Breast epithelium (tissue), 4 donors: ENCODE data around the gene LPAR1. TPM values are rescaled to one million over a fixed set of nuclear protein-coding genes. Genes with fewer than 3 reads are reported as not detected.

Source experiments
- DNase-seq, 2 donors: peaks; one replicate each; pipeline ENCODE4 v3.0.0-alpha.2; 2019; ENCODE audit warnings: low spot score in 2 of 2
- H3K27ac ChIP-seq, 2 donors: fragments of 200-600 bp; sonication (generic) in 1 of 2; one replicate each; pipeline ENCODE4 v1.5.1; 2016 to 2019; ENCODE audit warnings: mild to moderate bottlenecking in 1 of 2
- H3K27me3 ChIP-seq, 2 donors: fragments of 200-600 bp; sonication (generic) in 1 of 2; one replicate each; pipeline versions ENCODE4 v1.5.1 to v1.6.0; 2017 to 2019; ENCODE audit warnings: control low read depth in 1 of 2, mild to moderate bottlenecking in 1 of 2
- H3K36me3 ChIP-seq: fragments of 200-600 bp; one replicate; pipeline ENCODE4 v1.5.1; 2019
- H3K4me1 ChIP-seq, 2 donors: fragments of 200-600 bp; sonication (generic); one replicate each; pipeline ENCODE4 v1.5.1; 2016 to 2019; ENCODE audit warnings: control low read depth in 1 of 2
- H3K4me3 ChIP-seq, 3 donors: fragments of 200-600 bp; sonication (generic); 1 replicate in 2 of 3; 2 replicates in 1 of 3; pipeline ENCODE4 v1.5.1; 2016 to 2019; ENCODE audit warnings: mild to moderate bottlenecking in 3 of 3, moderate library complexity in 2 of 3
- H3K9me3 ChIP-seq, 2 donors: fragments of 200-600 bp; sonication (generic) in 1 of 2; one replicate each; pipeline ENCODE4 v1.5.1; 2016 to 2019; ENCODE audit warnings: control low read depth in 1 of 2
- CTCF ChIP-seq, 3 donors: fragments of 450-650 bp; IDR thresholded peaks; one replicate each; pipeline ENCODE4 v1.5.1; 2016 to 2017; ENCODE audit warnings: antibody characterized with exemption in 3 of 3, mild to moderate bottlenecking in 3 of 3, moderate library complexity in 3 of 3
- POLR2A ChIP-seq: fragments of 450-650 bp; IDR thresholded peaks from one replicate; pipeline ENCODE4 v1.6.1; 2016; ENCODE audit warnings: antibody characterized with exemption, mild to moderate bottlenecking, moderate library complexity
- POLR2AphosphoS5 ChIP-seq, 3 donors: sonication (generic); formaldehyde crosslinking; IDR thresholded peaks; one replicate each; pipeline ENCODE4 v1.6.1; 2017; ENCODE audit warnings: antibody characterized with exemption in 3 of 3
- intact Hi-C: fragments of 100-400 bp; cut with DNase I; formaldehyde crosslinking; loops from one replicate; pipeline ENCODE4 v1.15.1; 2023; ENCODE audit warnings: low total_unique reads
- total RNA-seq, 3 donors: library from RNA; depleted of rRNA; stranded (reverse); fragments of >200 nt; gene quantifications; one replicate each; pipeline ENCODE4 v1.1.0, GENCODE V29; 2016

Gene LPAR1
- total RNA-seq, 3 donors from 2014 or later = 24.6 to 138 (median 79.3) TPM

- TF ChIP-seq POLR2A = no peak
- TF ChIP-seq POLR2AphosphoS5 (IDR thresholded peaks at IDR 0.05) = no peak
- no peak for TF ChIP-seq CTCF (IDR thresholded peaks at IDR 0.05)
- peak overlapping the region; percentile 77 to 92 (median 90) for H3K4me3 ChIP-seq
- H3K27me3 ChIP-seq = no peaks in the 10 kb centered on the region
- intact Hi-C loops = loop anchor here (5.0 kb wide), 1 partner anchor 148 kb away; no protein-coding TSS in a partner anchor
- peaks cover 0 to 14% of the 10 kb centered on the region in 2 donors for H3K4me1 ChIP-seq
- no peaks in the 10 kb centered on the region for H3K36me3 ChIP-seq
- H3K9me3 ChIP-seq = no peaks in the 10 kb centered on the region
- H3K27ac ChIP-seq = peak overlapping the region; percentile 81 to 98
- DNase-seq = no peak
Observed at GRCh38 chr9:111035543-111036428, 2.5 kb downstream of the LPAR1 start.

GRCh38 chr9:111034898-111035539 lies 3.3 kb downstream of the LPAR1 start:
- no peak for TF ChIP-seq CTCF (IDR thresholded peaks at IDR 0.05)
- no peak for TF ChIP-seq POLR2A
- no peak for TF ChIP-seq POLR2AphosphoS5 (IDR thresholded peaks at IDR 0.05)
- Histone ChIP-seq H3K4me3 (peak overlapping the region in 2 of 3 donors; percentile 90 to 92), H3K36me3 (no peaks in the 10 kb centered on the region), H3K27ac (peak overlapping the region in 1 of 2 donors; percentile 35), H3K4me1 (peaks cover 0 to 9% of the 10 kb centered on the region in 2 donors), H3K9me3 (no peaks in the 10 kb centered on the region), H3K27me3 (no peaks in the 10 kb centered on the region)
- intact Hi-C loops = loop anchor here (5.0 kb wide), 2 partner anchors 148 to 623 kb away; no protein-coding TSS in a partner anchor
- DNase-seq = no peak

GRCh38 chr9:111034170-111034897 lies 3.9 kb downstream of the LPAR1 start:
- Histone ChIP-seq H3K27ac (peak overlapping the region in 1 of 2 donors; percentile 22), H3K36me3 (no peaks in the 10 kb centered on the region), H3K4me3 (peak overlapping the region in 2 of 3 donors; percentile 90 to 92), H3K9me3 (no peaks in the 10 kb centered on the region), H3K4me1 (peaks cover 0 to 9% of the 10 kb centered on the region in 2 donors), H3K27me3 (no peaks in the 10 kb centered on the region)
- no peak for DNase-seq
- intact Hi-C loops = loop anchor here (5.0 kb wide), 1 partner anchor 622 kb away; no protein-coding TSS in a partner anchor
- no peak for TF ChIP-seq CTCF (IDR thresholded peaks at IDR 0.05)
- TF ChIP-seq POLR2AphosphoS5 (IDR thresholded peaks at IDR 0.05) = no peak
- TF ChIP-seq POLR2A = no peak

- no peak overlapping the region for H3K4me3 ChIP-seq
- DNase-seq = no peak
- no peaks in the 10 kb centered on the region for H3K36me3 ChIP-seq
- TF ChIP-seq POLR2A = no peak
- no peaks in the 10 kb centered on the region for H3K27me3 ChIP-seq
- peaks cover 0 to 9% of the 10 kb centered on the region in 2 donors for H3K4me1 ChIP-seq
- intact Hi-C loops = loop anchor here (5.0 kb wide), 1 partner anchor 618 kb away; no protein-coding TSS in a partner anchor
- no peaks in the 10 kb centered on the region for H3K9me3 ChIP-seq
- no peak overlapping the region for H3K27ac ChIP-seq
Observed at GRCh38 chr9:111030492-111030891, 7.8 kb downstream of the LPAR1 start.

GRCh38 chr9:111029260-111029659 lies 9.0 kb downstream of the LPAR1 start:
- Histone ChIP-seq H3K4me3 (no peak overlapping the region), H3K9me3 (no peaks in the 10 kb centered on the region), H3K27me3 (no peaks in the 10 kb centered on the region), H3K36me3 (no peaks in the 10 kb centered on the region), H3K27ac (no peak overlapping the region), H3K4me1 (no peaks in the 10 kb centered on the region)
- TF ChIP-seq POLR2A (no peak), POLR2AphosphoS5 (IDR thresholded peaks at IDR 0.05) (no peak)
- intact Hi-C loops = no loop called here
- DNase-seq = no peak
